Measurements from ENCODE around the gene C4orf50. TPM values are rescaled to one million over a fixed set of nuclear protein-coding genes. Genes with fewer than 3 reads are reported as not detected.

C4orf50 gene
- total RNA-seq, 1 donor from 2014 or later = not detected

DNA sequence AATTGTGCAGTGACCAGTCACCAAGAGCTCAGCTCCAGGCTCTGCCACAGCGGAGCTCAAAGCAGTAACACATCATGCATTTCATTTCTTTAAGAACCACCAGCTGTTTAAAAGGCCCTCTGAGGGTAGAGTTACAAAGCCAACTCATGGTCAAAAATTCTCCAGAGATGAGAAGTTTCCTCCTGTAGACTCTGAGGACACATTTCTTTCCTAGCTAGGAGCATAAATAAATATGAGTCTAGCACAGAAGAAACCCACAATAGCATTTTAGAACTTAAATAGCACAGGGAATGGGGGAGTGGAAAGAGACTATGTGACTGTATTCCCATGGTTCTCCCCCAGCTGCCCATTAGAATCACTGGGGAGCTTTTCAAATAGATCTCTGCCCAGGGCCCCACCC, 118.8 kb downstream of the C4orf50 start:
- no peak overlapping the region for H3K27ac ChIP-seq (replicated peaks)
- peaks cover 100% of the 10 kb centered on the region for H3K27me3 ChIP-seq (ENCODE audit: low read depth)
- TF ChIP-seq, protein P1, sequence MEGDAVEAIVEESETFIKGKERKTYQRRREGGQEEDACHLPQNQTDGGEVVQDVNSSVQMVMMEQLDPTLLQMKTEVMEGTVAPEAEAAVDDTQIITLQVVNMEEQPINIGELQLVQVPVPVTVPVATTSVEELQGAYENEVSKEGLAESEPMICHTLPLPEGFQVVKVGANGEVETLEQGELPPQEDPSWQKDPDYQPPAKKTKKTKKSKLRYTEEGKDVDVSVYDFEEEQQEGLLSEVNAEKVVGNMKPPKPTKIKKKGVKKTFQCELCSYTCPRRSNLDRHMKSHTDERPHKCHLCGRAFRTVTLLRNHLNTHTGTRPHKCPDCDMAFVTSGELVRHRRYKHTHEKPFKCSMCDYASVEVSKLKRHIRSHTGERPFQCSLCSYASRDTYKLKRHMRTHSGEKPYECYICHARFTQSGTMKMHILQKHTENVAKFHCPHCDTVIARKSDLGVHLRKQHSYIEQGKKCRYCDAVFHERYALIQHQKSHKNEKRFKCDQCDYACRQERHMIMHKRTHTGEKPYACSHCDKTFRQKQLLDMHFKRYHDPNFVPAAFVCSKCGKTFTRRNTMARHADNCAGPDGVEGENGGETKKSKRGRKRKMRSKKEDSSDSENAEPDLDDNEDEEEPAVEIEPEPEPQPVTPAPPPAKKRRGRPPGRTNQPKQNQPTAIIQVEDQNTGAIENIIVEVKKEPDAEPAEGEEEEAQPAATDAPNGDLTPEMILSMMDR (IDR thresholded peaks at IDR 0.05; ENCODE audit: borderline replicate concordance) = no peak

DNA sequence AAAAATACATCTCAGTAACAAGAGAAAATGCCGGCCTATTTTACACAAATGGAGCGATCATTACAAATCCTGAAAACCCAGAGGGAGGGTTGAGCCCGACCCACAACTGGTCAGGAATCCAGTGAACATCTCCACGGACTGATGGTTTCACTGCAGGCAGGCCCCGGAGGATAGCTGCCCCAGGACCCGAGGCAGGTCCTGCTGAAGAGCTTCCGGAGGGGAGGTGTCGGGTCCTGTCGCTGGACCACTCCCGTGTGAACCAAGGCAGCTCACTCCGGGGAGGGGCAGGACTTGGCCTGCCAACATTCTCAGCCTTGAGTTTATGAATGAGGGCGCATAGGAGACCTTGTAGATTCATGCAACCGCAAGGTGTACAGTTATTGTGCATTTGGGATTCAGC, 120.6 kb downstream of the C4orf50 start:
- Histone ChIP-seq H3K27me3 (ENCODE audit: low read depth) (peaks cover 99% of the 10 kb centered on the region), H3K27ac (replicated peaks) (no peak overlapping the region), H3K9me3 (replicated peaks) (peaks cover 10% of the 10 kb centered on the region), H3K4me3 (no peak overlapping the region), H3K36me3 (no peaks in the 10 kb centered on the region), H3K4me1 (peaks cover 3% of the 10 kb centered on the region)
- intact Hi-C loops (cut with micrococcal nuclease) = no loop called here
- TF ChIP-seq, protein P1 (IDR thresholded peaks at IDR 0.05; ENCODE audit: borderline replicate concordance) = no peak
- DNase-seq = no peak

More for the DNA sequence above, 118.8 kb downstream of the C4orf50 start:
- Histone ChIP-seq H3K4me3 (no peak overlapping the region), H3K9me3 (replicated peaks) (peaks cover 10% of the 10 kb centered on the region), H3K36me3 (no peaks in the 10 kb centered on the region), H3K4me1 (no peaks in the 10 kb centered on the region)
- no peak for DNase-seq
- intact Hi-C loops (cut with micrococcal nuclease) = no loop called here

DNA sequence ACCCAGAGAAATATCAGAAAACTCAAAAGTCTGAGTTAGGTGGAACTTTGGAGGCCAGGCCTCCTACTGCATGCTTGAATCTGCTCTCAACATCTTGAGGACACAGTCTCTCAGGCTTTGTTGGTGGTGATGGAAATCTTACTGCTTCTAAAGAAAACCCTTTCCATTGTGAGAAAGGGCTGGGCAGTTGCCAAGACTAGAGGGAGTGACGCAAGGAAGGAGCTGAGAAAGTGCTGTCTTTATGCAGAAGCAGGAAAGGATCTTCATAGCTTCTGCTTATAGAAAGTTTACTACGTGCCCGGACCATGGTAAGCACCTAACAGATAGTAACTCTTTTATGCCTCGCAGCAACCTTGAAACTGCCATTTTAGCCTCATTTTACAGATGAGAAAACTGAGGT, 122.9 kb downstream of the C4orf50 start:
- peaks cover 98% of the 10 kb centered on the region for H3K27me3 ChIP-seq (ENCODE audit: low read depth)
- intact Hi-C loops (cut with micrococcal nuclease) = no loop called here
- H3K4me3 ChIP-seq = no peak overlapping the region

DNA sequence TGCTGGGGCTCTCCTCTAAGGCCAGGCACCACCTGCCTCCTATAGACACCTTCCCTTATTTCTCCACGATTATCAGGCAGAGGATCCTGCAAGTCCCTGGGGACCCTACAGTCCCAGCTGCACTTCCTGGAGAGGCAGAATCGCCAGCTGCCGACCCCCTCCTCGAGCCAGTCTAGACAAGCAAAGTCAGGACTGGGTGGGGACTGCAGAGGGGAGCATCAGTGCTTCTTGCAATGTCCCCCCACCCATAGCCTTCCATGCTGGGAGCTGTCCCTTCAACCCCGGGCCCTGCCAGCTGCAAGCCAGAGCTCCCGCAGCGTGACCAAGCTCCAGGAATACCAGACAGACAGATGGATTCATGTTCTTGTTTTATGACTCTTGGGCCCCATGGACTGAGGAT, 124.0 kb downstream of the C4orf50 start:
- H3K27me3 ChIP-seq (ENCODE audit: low read depth) = peaks cover 98% of the 10 kb centered on the region

More for the DNA sequence above, 122.9 kb downstream of the C4orf50 start:
- TF ChIP-seq, protein P1 (IDR thresholded peaks at IDR 0.05; ENCODE audit: borderline replicate concordance) = no peak
- Histone ChIP-seq H3K27ac (replicated peaks) (no peak overlapping the region), H3K36me3 (no peaks in the 10 kb centered on the region), H3K9me3 (replicated peaks) (peaks cover 10% of the 10 kb centered on the region), H3K4me1 (peaks cover 9% of the 10 kb centered on the region)
- no peak for DNase-seq

DNA sequence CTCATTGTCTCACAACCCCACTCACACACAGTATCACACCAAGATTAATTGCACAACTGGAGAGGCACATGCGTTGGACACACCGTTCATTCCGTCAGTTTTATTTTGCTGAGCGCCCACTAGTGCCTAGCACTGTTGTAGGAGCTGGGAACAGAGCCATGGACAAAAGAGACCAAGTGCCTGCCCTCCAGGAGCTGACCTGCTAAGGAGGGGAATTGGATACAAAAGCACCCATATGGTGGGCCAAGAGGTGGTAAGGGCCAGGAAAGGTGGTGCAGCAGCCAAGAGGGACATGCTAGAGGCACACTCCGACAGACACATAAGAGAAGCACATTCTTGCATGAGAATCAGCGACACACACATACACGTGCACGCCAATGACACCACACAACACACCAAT, 124.6 kb downstream of the C4orf50 start:
- peaks cover 10% of the 10 kb centered on the region for H3K9me3 ChIP-seq (replicated peaks)
- DNase-seq = no peak
- peaks cover 20% of the 10 kb centered on the region for H3K4me1 ChIP-seq
- H3K27ac ChIP-seq (replicated peaks) = no peak overlapping the region
- no peaks in the 10 kb centered on the region for H3K36me3 ChIP-seq
- TF ChIP-seq, protein P1 (IDR thresholded peaks at IDR 0.05; ENCODE audit: borderline replicate concordance) = no peak
- intact Hi-C loops (cut with micrococcal nuclease) = no loop called here
- H3K27me3 ChIP-seq (ENCODE audit: low read depth) = peaks cover 98% of the 10 kb centered on the region
- H3K4me3 ChIP-seq = peak overlapping the region; percentile 49

More for the DNA sequence above, 124.0 kb downstream of the C4orf50 start:
- H3K36me3 ChIP-seq = no peaks in the 10 kb centered on the region
- H3K27ac ChIP-seq (replicated peaks) = no peak overlapping the region
- intact Hi-C loops (cut with micrococcal nuclease) = no loop called here
- peaks cover 10% of the 10 kb centered on the region for H3K9me3 ChIP-seq (replicated peaks)
- TF ChIP-seq, protein P1 (IDR thresholded peaks at IDR 0.05; ENCODE audit: borderline replicate concordance) = no peak
- peaks cover 15% of the 10 kb centered on the region for H3K4me1 ChIP-seq
- H3K4me3 ChIP-seq = no peak overlapping the region
- no peak for DNase-seq

Measured in left ventricle myocardium inferior (tissue), 1 donor.